GM12891 (cell line): ENCODE measurements around the gene SRPX.

Experiments used
- POLR2A ChIP-seq: IDR thresholded peaks from 2 replicates; pipeline ENCODE4 v1.6.1; 2011; ENCODE audit warnings: low read depth, low read length, control low read depth
- POLR2AphosphoS5 ChIP-seq: IDR thresholded peaks from 2 replicates; pipeline ENCODE4 v1.6.1; 2011; ENCODE audit warnings: low read depth, low read length, control low read depth
- SPI1 ChIP-seq: IDR thresholded peaks from 2 replicates; pipeline ENCODE4 v1.6.1; 2011; ENCODE audit warnings: low read depth, low read length, control low read depth
- TAF1 ChIP-seq: IDR thresholded peaks from 2 replicates; pipeline ENCODE4 v1.6.1; 2011; ENCODE audit warnings: low read depth, low read length, control low read depth

DNA sequence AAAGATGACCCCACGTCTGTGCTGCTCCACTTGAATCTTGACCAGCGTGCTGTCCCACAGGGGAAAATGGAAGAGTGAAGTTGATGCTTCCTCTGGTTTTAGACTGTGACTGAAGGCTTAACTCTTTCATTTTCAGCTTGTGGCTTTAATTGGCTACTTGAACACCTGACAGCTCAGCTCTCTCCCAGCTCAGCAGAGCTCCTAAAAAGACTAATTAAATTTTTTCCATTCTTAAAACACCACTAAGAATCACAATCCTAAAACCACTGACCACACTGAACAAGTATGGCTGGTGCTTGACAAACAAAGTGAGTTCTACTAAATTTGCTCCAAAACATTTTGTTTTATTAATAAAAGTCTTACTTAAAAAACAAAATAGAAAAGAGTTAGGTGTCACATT is 71.7 kb downstream of the SRPX start:
- no peak for TF ChIP-seq POLR2A
- TF ChIP-seq TAF1 = no peak
- no peak for TF ChIP-seq POLR2AphosphoS5
- no peak for TF ChIP-seq SPI1
